NCI-H510A treated with DMSO at 0.1 percent for 48 hours (cell line): ENCODE results near the gene GPD2.
A peak's percentile ranks its signal among the peaks of the same experiment; 100 is the strongest.

Experiments
- DNase-seq: peaks from one replicate; lab custom pipeline; 2025; lab: John Stamatoyannopoulos, UW

The GPD2 gene

DNA sequence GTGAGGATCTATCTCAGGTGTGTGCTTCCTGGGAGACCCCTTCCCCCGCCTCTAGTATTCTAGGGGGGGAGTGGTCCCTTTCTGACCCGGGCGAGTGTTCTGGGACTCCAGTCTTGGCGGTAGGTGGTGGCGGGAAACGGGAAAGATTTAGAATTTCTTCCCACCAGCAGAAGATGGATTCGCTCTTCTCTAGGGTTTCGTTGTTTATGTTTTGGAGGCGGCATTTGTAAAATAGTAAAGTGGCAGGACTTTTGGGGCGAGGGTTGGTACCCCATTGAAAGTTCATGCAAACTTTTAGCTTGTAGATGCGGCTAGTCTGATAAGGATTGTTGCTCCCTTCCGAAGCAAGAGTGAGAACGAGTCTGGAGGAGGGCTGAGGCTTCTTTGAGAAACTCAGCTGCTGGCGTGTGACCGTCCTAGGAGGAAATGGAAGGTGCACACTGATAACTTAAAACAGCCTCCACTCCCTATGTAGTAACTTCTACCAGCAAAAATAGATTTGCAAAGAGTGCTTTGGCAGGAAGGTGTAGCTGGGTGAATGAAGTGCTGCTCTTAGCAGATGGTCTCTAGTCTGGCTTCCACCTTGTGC is 412 bp downstream of the GPD2 start:
- DNase-seq, result peak; percentile 9

- no peak for DNase-seq
Observed at GRCh38 chr2:156437272-156437930, 1.2 kb downstream of the GPD2 start.

DNA sequence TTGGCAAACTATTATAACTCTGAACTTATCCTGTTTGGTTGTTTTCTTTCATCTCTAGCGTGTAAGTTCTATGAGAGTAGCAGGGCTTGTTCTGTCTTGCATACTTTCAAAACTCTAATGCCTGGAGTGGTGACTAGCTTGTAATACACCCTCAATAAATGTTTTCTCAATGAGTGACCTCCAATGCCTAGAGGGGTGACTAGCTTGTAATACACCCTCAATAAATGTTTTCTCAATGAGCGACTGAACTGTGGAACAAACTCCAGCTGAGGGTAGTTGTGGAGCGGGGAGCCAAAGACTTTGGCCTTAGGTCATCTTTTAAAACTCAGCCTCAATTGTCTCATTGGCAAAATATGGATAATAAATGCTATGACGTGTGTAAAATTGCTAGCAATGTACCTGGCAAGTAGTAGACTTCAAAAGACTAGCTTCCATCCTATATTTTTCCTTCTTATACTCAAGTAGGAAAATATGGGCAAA is 1.8 kb downstream of the GPD2 start:
- no peak for DNase-seq

DNA sequence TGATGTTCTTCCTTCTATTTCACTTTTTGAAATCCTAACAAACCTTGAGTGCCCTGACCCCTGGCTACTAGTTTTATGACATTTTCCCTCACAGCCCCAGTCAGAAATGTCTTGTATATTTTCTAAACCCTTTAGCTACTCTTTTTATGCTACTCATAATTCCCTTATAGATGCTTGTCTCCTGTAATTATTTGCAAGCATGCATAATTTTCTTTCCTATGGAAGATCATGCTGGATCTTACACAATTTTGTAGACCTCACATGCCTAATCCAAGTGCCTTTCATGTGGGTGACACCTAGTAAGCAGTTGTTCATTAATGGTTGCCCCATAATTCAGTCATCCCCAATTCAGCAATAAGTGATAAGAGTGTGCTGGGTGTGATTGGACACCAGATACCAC is 6.9 kb downstream of the GPD2 start:
- no peak for DNase-seq

- no peak for DNase-seq
Observed at GRCh38 chr2:156445296-156446220, 9.4 kb downstream of the GPD2 start.

GRCh38 chr2:156447761-156448160 is 11.6 kb downstream of the GPD2 start:
- no peak for DNase-seq

DNA sequence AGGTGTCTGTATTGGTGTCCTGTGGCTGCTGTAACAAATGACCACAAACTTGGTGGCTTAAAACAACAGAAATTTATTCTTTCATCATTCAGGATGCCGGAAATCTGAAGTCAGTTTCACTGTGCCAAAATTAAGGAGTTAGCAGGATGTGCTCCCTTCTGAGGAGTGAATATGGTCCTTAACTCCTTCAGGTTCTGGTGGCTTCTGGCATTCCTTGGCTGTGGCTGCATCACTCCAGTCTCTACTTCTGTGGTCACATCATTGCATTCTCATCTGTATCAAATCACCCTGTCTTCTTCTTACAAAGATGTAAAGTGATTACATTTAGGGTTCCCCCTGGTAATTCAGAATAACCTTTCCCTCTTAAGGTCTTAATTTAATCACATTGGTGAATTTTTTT is 12.6 kb downstream of the GPD2 start:
- no peak for DNase-seq

- DNase-seq, result no peak
Observed at GRCh38 chr2:156452971-156453370, 16.8 kb downstream of the GPD2 start.

DNA sequence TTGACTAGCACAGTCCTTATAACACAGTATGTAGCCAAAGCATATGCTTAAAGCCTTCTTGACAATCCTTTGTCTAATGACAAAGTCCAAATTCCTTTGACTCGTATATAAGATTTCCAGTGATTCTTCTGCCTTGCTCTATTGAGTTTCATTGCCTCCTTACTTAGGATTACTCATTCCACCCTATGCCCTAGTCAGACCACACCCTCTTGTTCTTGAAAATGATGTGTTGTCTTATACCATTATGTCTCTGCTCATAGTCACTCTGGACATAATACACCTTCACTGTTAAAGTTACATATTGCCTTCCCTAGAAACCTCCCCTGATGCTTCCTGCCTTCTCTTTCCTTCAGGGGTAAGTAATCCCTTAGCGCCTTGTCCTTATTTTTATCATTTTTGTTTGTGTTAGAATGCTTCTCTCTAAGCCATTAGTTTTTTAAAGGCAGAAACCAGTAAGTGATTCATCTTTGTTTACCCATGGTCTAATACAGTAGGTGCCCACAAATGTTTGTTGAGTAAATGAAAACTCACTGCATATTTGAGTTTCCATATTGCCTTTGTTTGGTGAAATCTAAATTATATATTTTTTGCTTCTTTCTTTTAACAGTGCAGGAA is 19.3 kb downstream of the GPD2 start:
- DNase-seq, result no peak

DNA sequence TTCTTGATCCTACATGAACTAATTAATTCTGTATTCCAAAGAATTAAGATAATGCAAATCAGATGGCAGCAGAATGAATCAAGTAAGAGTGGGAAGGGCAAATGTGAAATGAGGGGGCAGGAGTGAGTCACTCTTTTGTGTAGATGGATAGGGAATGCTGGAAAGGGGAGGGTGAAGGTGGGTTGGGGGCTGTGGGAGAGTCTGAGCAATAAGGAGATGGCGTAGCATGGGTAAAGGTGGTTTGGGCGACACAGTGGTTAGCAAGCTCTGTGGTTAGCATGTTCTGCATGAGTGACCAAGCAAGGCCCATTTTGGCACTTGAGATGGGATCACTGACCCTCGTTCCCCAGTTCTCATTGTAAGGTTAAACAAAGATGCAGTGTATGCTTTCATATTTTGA is 20.4 kb downstream of the GPD2 start:
- no peak for DNase-seq

DNA sequence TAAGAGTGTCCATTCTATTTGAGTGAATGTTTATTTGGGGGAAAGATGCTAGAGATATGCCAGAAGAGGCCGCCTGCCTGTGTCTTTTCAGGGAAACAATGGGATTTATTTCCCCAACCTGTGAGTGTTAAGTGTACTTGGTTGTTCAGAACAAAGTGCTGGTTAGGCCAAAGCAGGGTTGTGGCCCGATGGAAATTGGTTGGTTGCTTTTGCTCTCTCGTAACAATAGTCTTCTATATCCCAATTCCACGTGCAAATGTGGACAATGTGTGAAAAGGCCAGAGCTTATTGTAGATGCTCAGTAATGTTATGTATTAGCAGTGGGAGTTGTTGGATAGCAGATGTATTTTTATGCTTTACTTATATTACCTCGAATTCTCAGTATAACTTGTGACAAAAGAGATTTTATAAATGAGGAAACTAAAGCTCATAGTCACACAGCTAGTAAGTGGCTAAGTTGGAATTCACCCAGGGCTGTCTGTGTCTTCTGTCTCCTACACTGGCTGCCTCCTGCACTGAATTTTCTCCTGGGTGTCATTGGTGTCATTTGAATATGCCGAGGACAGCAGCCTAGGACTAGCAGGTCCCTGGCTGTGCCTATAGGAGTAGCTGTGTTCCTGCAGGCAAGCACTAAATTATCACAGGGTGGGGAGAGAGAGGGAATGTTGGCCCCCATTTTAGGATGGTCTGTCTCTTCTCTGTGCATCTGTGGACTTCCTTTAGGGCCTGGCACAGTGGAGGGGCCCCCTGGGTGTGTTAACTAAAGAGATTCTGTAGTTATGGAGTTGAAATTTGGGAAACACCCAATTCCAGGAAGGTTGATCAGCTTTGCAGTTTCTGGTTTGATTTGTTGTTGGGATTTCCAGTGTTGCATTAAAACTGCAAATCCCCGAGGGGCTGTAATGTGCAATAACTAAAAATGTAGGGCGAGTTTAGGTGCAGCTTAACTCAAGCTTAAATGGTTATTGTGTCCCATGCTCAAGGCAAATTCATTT is 21.6 kb downstream of the GPD2 start:
- DNase-seq, result no peak

- DNase-seq, result no peak
Observed at GRCh38 chr2:156459720-156460119, 23.5 kb downstream of the GPD2 start.

- no peak for DNase-seq
Observed at GRCh38 chr2:156464106-156464505, 27.9 kb downstream of the GPD2 start.

- DNase-seq, result no peak
Observed at GRCh38 chr2:156465573-156465972, 29.4 kb downstream of the GPD2 start.

GRCh38 chr2:156466739-156467405 is 30.7 kb downstream of the GPD2 start:
- DNase-seq, result no peak

DNA sequence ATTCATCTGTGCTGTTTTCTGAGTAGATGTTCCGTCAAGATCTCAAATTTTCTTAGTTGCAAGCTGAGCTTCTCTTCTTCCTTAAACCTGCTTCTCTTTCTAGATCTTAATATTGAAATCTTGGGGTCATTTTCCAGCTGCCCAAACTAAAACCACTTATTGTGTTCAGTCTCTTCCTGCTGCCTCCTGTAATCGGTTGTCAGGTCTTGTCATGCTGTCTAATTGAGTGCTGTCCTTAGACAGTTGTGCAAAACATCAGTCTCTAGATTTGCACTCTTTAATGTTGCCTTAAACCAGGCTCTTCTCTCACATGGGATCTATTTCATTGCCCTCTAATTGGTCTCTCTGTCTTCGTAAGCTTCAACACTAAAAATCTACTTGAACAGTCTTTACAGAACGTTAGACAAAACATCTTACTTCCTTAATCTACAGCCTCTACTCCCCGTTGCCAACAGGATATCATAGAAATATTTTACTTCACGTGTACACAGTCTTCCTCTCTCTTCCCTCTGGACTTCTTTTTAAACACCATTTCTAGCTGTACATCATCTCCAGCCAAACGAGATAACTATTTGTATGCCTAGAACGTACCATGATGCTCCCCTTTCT is 34.9 kb downstream of the GPD2 start:
- DNase-seq, result no peak

DNA sequence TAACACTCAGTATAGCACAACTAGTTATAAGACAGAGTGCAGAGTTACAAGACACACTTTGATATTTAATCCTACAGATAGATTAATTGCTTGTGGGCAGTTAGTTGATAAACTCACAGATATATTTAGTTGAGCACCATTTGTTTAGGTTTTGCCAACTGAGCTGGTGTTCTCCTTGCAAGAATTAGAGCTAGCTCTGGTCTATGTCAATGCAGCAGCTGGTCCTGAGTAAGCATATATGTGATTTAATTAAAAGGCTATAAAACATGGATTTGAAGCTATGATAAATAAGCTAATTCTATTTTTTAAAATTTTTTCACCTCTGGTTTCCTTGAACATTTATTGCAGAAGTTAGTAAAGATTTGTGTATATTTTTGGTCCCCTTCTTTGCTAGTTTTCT is 35.6 kb downstream of the GPD2 start:
- DNase-seq, result no peak

DNA sequence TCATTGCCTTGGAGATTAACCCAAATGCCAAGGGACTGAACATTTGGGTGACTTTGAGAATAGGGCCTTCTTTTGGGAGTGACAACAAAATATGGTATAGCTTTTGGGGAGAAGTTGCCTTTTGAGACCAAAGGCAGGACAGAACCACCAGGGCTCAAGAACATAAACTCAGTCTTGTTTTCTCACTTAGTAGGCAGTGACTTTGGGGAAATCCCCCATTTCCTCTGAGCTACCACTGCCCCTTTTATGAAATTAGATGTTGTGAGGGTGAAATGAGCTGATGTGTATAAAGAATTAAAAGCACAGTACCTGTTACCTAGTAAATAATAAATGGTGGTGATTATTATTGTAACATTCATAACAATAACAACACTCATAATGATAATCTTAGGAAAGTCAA is 36.5 kb downstream of the GPD2 start:
- no peak for DNase-seq

DNA sequence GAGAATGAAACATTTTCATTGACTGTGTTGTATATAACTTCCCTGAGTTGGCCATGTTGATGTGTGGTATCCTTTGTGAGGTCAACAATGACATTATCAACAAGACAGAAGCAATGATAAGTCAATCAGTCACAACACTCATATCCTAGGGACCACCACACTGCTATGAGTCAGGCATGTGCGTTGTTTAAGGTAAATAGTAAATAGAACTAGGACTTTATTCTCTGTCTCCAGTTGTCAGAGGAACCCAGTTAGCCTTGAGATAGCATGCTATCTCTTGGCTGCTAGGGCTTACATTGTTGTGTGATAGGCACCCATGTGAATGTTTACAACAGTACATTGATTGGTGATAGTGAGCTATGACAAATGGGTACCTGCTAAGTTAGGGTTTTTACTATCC is 37.3 kb downstream of the GPD2 start:
- DNase-seq, result no peak

GRCh38 chr2:156474401-156474800 is 38.2 kb downstream of the GPD2 start:
- DNase-seq, result no peak
